ENCODE data around the gene FAM193A.
"Not testable (repeated sequence)": the region's sequence is repeated elsewhere in the genome, so short reads cannot be mapped to it uniquely, and the experiment has no call there.

Gene FAM193A

DNA sequence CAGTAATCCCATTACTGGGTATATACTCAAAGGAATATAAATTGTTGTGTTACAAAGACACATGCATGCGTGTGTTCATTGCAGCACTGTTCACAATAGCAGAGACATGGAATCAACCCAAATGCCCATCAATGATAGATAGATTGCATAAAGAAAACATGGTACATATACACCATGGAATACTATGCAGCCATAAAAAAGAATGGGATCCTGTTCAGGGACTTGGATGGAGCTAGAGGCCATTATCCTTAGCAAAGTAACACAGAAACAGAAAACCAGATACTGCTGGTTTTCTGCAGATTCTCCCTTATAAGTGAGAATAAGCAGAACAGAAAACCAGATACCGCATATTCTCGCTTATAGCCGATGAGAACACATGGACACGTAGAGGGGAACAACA, 43.5 kb downstream of the FAM193A start:
- DNase-seq, result no peak

DNA sequence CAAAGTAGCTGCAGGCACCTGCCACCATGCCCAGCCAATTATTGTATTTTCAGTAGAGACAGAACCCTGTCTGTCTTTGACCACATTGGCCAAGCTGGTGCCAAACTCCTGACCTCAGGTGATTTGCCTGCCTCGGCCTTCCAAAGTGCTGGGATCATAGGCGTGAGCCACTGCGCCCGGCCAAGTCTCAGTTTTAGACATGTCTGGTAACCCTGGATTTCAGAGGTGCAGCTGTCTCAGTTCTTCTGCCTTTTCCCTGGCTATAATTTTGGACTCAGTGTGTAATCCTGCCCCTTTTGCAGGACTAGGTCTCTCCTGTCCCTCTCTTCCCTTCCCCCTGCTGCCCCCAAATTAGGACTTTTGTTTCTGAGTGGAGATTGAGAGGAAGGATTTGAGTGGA, 46.6 kb downstream of the FAM193A start:
- no peak for DNase-seq

DNA sequence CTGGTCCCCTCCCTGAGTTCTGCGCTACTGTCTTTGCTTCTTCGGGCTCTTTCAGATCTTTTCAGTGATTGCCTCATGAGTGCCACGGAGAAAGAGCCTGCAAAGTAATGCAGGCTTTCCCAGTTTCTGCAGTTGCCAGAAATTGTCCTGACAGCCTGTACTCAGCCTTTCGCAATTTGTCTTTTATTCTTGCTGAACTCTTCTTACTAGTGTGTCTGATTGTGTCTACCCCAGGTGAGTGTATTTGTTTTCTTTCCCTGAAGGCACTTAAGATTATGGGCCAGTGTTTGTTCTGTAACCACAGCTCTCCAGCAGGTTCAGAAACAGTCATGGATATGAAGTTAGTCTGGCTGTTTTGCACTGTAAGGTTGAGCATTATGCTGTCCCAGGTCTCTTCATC, 47.1 kb downstream of the FAM193A start:
- DNase-seq, result no peak

DNA sequence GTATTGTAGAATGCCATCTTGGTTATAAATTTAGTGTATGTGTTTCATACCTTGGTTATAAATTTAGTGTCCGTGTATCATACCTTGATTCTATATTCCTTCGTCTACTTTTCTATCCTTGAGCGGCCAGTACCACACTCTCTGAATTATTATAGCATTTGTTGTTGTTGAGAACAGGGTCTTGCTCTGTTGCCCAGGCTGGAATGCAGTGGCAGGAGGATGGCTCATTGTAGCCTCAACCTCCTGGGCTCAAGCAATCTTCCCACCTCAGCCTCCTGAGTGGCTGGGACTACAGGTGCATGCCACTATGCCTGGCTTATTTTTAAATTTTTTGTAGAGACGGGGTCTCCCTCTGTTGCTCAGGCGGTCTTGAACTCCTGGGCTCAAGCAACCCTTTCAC, 50.1 kb downstream of the FAM193A start:
- no peak for DNase-seq

DNA sequence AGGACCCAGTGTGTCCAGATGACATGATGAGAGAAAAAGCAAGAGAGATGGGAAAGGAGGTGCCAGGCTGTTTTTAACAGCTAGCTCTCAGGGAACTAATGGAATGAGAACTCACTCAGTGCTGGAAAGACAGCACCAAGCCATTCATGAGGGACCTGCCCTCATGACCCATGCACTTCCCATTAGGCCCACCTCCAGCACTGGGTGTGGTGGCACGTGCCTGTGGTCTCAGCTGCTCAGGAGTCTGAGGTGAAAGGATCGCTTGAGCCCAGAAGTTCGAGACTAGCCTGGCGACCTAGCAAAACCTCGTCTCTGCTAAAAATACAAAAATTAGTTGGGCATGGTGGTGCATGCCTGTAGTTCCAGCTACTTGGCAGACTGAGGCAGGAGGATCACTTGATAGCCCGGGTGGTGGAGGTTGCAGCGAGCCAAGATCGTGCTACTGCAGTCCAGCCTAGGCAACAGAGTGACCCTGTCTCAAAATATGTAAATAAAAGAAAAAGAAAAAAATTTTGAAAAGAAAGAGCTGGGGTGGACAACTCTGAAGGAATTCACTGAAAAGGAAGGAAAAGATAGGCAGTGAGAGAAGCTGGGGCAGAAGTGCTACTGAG, 50.9 kb downstream of the FAM193A start:
- no peak for DNase-seq

DNA sequence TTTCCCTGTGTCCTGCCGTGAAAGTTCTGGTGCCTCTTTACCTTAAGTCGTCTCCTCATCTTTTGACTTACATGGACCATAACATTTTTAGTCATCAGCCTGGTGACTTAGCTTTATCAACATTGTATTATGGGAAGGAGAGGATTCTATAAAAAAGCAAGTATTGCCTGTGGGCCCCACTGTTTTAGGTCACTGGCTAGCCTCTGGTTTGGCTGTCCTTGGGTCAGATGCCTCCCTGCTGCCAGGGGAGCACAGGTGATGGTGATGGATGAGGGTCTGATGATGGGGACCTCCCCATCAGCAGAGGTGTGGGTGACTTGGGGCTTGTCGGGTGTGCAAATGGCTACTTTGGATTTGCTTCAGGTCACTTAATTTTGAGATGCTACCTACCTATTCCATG, 51.8 kb downstream of the FAM193A start:
- DNase-seq, result no peak

DNA sequence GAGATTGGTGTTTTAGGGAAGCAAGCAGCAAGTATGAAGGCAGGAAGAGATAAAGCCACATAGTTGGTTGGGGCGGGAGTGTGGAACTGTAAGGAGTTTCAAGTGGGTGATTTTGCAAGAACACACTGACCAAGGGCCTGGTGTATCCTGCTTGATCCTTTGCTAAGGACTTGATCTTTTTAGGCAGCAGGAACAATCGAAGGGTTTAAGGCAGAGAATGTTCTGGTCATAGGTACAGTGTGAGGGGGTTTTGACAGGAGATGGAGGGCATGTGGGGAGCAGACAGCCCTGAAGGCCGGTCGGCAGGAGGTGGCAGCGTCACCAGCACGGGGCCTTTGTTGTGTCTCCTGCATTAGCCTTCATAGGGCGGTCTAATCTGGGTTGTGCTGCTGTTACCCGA, 54.7 kb downstream of the FAM193A start:
- DNase-seq, result peak; percentile 48

DNA sequence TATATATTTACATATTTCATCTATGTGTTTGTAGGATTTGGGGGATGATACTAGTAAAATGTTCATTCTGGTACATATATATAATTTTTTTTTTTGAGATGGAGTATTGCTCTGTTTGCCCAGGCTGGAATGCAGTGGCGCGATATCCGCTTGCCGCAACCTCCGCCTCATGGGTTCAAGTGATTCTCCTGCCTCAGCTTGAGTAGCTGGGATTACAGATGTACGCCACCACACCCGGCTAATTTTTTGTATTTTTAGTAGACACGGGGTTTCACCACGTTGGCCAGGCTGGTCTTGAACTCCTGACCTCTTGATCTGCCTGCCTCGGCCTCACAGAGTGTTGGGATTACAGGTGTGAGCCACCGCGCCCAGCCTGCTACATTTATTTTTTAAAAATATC, 55.6 kb downstream of the FAM193A start:
- DNase-seq, result not testable (repeated sequence)

DNA sequence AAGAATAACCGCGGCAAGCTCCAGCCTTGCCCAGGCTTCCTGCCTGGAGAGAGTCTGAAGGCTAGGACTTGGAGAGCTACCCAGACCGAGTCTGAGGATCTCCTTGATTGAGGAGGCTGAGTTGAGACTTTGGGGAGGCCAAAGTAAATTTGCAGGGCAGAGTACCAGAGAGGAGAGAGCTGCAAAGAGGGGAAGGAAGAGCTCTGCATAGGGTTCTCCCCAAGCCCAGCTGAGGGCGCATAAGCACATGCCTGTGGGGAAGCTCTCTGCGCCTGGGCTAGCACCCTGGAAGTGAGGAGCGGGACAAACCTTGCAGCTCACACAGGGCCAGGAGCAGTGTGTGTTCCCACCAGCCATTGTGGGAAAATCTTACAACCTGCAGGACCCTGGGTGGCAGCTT, 56.1 kb downstream of the FAM193A start:
- DNase-seq, result no peak

DNA sequence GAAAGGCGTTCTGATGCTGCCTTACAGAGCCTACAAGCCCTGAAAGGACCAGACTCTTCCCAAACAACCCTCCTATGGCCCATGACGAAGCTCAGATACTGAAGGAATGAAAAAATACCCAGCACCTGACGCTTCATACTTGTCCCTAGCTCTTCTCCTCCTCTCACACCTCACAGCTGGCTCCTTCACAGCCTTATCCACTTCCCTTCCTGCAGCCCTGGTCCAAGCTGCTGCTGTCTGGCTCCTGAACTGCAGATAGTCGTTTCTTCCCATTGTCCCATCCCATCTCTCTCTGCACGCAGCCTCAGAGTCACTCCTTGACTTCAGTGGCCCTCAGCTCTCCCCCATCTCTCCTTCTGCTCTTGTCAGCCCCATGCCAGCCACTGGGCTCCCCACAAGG, 56.6 kb downstream of the FAM193A start:
- no peak for DNase-seq

DNA sequence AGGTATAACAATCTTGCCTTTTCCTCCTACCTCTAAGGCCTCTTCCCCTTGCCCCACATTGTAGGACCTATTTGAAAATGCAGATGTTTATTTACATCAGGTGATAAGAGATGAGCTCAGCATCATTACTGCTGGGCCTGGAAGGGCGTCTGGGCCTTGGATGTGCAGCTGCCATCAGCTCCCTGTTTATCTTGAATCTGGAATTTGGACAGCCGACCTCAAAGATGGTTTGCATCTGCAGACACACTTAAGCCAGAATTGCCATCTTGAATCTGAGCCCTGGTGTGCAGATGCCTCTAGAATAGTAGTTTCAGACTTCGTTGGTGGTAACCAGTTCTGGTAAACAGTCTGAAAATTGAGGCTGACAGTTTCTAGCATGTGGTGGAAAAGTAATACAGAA, 59.0 kb downstream of the FAM193A start:
- DNase-seq, result no peak

DNA sequence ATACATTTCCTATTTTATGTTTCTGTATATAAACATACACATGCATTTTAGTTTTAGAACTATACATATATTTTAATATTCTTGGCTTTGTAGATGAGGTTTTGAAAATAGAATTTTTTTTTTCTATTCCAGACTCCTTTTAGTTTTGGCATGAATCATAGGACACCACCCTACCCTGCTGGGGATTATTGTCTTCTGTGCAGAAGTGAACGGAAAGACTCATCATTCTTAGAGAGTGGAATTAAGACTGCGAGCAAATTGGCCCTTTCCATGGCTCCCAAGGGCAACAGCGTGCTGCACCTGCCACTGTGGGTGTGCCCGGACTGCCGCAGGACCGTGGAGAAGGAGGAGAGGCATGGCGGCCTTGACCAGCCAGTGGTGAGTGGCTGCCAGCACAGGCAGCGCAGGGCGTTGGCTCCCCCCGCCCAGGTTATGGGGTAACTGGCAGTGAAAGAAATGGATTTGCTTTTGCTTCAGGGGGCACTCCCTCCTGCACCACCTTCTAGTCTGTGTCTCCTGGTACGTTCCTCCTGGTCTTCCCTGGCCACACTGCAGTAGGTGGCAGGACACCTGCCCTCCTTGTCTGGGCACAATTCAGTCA, 59.6 kb downstream of the FAM193A start:
- DNase-seq, result no peak

DNA sequence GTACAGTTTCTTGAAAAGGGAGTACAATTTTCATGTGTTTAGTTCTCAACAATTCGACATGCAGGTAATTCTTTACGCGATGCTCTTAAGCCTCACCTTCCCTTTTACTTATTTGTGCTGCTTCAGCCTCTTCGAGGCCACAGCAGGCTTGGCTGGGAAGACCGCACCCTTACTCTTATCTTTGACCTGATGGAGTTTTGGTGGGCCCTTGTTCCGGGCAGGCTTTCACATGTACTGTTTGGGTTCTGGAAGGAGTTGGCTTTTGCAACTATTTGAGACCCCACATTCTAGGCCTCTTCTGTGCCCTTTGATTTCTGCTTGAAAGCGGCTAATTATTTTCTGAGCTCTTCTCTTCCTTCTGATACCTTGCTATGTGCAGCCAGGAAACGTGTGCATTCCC, 60.2 kb downstream of the FAM193A start:
- DNase-seq, result no peak

DNA sequence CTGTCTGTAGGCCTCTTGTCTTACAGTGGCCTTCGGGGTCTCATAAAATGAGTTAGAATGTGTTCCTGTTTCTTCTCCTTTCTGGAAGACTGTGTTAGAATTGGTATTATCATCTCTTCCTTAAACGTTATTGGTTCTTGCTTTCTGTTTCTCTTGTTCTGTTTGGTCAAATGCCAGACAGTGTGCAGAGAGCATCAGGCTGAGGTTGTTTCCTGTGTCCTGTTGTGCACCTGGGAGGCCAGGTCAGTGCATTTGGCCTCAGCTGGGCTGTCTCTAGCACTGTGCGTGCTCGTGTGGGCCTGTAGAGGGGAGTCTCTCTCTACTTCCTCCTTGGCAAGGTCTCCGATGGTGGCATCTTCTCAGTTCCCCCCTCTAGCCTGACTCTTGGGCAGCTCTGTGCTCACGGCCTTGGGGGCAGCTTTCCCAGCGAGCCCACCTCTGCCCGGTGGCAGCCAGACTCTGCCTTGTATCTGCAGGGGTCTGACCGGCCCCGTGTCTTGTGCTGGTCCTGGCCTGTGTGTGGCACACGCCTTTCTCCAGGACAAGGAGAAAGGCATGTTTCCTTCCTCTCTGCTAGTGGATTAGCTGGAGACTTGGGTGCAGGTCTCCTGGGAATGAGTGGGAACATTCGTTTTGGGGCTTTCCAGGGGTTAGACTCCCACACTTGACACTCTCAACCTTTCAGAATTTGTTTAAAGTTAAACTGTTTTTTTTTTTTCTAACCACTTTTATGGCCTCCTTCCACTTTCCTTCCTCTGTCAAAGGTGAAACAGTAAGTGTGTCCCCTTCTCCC, 62.3 kb downstream of the FAM193A start:
- peak; percentile 52 for DNase-seq

DNA sequence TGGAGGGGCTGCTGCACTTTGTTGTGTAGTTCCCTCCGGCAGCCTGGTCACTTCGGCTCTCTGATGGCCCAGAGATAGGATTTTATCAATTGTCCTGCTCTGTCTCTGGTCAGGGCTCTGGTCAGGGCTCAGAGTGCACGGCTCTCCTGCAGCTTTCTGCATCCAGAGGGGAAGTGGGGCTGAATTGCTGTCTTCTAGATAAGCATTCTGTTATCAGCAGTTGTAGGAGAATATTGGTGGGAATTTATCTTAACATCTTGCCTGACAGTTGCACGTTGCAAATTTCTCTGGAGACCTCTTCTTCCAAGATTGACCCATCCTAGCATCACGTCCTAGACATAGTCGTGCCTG, 62.8 kb downstream of the FAM193A start:
- no peak for DNase-seq

DNA sequence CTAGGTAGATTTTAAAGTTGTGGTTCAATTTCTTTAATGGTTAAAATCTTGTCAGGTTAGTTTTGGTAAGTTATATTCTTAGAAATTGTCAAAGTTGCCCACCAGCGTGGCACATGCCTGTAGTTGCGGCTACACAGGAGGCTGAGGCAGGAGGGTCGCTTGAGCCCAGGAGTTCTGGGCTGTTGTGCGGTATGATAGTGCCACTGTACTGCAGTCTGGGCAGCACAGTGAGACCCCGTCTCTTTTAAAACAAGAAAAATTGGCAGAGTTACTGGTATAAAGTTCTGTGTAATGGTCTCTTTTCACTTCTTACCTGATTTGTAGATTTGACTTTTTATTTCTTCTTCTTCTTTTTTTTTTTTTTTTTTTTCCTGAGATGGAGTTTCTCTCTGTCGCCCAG, 64.4 kb downstream of the FAM193A start:
- no peak for DNase-seq

DNA sequence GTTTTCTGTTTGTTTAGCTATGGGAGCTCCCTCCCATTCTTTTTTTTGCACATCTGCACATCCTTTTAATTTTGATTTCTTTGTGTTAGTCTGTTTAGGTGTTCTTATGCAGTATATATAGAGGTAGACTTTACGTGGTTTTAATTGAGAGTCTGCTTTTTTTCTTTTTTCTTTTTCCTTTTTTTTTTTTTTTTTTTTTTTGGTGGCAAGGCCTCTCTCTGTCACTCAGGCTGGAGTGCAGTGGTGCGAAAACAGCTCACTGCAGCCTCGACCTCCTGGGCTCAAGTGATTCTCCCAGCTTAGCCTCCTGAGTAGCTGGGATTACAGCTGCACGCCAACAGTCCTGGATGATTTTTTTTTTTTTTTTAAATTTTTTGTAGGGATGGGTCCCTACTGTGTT, 68.2 kb downstream of the FAM193A start:
- no peak for DNase-seq

DNA sequence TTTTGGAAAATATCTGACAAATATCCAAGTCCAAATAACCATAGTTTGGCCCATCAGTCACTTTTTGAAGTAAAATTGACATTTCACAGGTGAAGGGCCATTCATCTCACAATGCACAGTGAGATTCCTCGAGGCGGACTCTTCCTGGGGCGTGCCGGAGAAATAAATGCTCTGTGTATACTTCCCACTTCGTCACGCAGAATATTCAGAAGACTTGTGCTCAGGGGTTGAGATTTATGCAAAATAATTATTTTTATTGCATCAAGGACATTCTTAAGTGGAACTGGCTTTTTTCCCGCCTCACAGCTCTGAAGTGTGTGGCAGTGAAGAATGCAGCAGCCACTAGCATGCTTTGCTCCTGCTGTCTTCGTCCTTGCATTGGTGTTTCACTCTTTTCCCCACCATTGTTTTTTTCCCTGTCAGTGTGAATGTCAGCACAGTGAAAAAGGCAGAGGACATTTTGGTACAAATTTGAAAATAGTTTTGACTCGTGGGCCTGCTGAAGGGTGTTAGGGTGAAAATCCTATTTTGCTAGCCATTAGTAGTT, 70.6 kb downstream of the FAM193A start:
- no peak for DNase-seq

DNA sequence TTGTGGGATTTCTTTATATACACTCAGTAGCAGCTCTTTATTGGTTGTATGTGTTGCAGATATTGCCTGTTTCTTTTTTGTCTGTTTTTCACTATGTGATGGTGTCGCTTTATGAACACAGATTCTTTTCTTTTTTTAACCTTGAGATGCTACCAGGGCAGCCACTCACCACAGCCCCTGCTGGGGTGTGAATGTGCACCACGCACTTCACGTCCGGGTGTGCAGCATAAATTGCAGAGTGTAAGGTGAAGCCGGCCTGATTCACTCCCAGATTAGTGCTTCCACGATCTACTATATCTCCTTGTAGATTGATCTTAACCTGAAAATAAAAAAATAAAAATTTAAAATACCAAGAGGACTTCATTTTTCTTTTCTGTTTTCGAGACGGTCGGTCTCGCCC, 71.4 kb downstream of the FAM193A start:
- DNase-seq, result no peak

DNA sequence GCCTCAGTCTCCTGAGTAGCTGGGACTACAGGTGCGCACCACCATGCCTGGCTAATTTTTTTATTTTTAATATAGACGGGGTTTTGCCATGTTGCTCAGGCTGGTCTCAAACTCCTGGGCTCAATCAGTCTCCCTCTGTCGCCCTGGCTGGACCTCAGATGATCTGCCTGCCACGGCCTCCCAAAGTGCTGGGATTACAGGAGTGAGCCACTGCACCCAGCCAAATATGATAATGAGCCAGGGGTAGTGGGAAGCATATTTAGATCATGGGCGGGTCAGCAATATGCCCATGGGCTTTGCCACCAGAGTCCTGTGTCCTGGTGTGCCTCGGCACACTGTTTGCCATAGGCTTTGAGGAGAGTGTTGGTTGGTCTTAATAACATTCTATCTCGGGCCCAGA, 71.8 kb downstream of the FAM193A start:
- no peak for DNase-seq

DNA sequence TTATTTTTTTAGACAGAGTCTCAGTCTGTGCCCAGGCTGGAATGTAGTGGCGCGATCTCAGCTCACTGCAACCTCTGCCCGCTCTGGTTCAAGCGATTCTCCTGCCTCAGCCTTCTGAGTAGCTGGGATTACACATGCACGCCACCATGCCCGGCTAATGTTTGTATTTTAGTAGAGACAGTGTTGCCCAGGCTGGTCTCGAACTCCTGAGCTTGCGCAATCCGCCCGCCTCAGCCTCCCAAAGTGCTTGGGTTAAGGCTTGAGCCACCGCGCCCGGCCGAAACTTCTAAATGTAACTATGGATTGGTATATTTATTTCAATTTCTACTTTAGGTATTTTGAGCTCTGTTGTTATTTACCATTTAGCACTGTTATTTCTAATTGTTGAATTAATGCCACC, 79.4 kb downstream of the FAM193A start:
- DNase-seq, result no peak

DNA sequence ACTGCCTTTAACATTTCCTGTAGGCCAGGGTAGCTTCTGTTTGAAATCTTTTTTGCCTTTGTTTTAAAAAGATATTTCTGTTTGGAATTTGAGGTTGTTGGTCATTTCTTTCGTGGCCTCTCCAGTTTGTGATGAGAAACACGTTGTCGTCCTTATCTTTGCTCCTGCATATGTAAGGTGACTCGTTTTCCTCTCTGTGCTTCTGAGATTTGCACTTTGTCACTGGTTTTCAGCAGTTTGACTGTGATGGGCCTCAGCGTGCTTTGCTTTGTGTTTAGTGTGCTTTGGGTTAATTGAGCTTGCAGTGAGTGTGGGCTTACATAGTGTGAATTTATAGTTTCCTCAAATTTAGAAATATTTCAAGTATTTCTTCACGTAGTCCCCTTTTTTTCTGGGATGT, 81.5 kb downstream of the FAM193A start:
- DNase-seq, result no peak

DNA sequence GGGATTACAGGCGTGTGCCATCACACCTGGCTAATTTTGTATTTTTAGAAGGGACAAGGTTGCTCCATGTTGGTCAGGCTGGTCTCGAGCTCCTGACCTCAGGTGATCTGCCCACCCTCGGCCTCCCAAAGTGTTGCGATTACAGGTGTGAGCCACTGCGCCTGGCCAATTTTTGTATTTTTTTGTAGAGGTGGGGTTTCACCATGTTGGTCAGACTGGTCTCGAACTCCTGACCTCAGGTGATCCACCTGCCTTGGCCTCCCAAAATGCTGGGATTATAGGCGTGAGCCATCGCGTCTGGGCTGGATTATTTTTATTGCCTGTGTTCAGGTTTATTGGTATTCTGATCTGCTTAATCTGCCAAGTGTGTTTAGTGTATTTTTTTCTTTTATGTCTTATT, 82.3 kb downstream of the FAM193A start:
- DNase-seq, result not testable (repeated sequence)

DNA sequence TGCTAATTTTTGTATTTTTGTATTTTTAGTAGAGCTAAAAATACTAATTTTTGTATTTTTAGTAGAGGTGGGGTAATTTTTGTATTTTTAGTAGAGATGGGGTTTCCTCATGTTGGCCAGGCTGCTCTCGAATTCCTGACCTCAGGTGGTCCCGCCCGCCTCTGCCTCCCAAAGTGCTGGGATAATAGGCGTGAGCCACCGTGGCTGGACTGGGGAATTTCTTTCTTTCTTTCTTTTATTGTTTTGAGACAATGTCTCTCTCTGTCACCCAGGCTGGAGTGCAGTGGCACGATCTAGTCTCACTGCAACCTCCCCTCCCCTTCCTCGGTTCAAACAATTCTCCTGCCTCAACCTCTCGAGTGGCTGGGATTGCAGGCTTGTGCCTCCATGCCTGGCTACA, 83.0 kb downstream of the FAM193A start:
- no peak for DNase-seq

Data from suppressor macrophage treated with lipopolysaccharide for 4 hours (primary cell).